Measurements from ENCODE around the gene LMX1B.

The LMX1B gene

DNA sequence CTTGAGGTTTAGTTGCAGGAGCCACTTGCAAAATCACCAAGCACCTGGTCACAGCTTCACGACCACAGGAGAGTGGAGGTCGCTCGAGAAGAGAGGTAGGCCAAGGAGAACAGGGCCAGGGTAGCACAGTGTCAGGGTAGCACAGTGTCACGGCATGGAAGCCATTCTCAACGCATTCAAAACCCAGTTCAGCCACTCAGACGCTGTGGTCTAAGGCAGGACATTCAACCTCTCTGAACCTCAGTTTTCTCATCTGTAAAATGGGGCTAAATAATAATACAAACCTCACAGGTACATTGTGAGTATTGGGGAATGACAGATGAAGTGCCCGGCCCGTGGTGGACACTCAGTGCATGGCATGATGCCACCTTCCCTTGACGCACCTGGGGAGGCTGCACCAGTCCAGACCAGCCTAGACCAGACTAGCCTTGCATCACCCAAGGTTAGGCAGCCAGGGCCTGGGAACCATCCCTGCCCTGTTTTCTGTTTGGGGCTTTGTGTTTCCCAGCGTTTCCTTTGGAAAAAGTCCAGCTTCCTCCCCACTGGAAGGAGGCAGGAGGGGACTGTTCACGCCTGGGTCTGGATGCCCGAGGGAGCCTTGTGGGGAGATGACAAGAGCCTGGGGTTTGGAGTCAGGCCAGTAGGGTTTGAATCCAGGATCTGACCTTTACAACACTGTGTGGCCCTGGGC lies 7.8 kb upstream of the LMX1B start:
- Histone ChIP-seq H2AFZ (ENCODE audit: low read length, unreplicated experiment) (no peak overlapping the region), H3K27me3 (ENCODE audit: insufficient read depth, low read length) (peaks cover 57% of the 10 kb centered on the region), H3K36me3 (ENCODE audit: insufficient read depth, low read length) (no peaks in the 10 kb centered on the region), H3K4me3 (ENCODE audit: low read depth, low read length) (no peak overlapping the region), H3K27ac (ENCODE audit: low read depth, low read length) (no peak overlapping the region), H3K79me2 (ENCODE audit: control insufficient read depth, insufficient read depth, low read length, unreplicated experiment) (no peaks in the 10 kb centered on the region), H3K4me1 (ENCODE audit: control insufficient read depth, insufficient read depth, low read length, unreplicated experiment) (no peaks in the 10 kb centered on the region)

DNA sequence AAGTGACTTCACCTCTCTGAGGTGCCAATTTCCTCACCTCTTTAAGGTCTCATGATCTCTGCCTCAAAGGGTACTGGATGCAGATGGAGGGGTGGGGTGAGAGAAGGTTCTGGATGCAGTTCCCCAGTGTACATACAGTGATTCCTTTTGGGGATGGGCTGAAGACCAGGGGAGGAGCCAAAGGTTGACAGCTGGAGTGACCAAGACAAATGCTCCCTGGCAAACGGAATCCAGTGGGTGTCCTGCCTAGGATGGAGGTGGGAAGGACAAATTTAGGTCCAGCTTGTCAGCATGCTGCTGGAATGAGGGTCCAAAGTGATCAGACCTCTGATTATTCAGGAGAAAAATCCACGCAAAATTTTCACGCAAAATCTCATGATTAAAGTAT lies 7.3 kb upstream of the LMX1B start:
- peaks cover 57% of the 10 kb centered on the region for H3K27me3 ChIP-seq (ENCODE audit: insufficient read depth, low read length)

DNA sequence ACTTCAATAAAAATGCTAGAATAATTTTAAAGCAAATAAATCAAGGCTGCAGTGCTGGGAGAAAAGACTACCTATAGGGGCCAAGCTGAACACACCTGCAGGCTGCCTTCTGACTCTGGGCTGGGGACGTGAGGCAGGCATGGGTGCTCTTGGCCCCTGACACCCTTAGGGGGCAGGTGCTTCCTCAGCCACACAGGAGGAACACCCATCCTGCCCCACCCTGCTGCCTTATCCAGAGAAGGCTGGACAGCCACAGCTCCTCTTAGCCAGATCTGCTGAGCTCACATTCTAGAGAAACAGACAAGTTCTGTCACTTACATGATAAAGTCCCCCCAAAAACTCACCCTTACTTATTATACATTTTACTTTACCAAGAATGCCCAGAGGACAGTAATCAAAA lies 6.6 kb upstream of the LMX1B start:
- H3K4me1 ChIP-seq (ENCODE audit: control insufficient read depth, insufficient read depth, low read length, unreplicated experiment): no peaks in the 10 kb centered on the region
- no peaks in the 10 kb centered on the region for H3K79me2 ChIP-seq (ENCODE audit: control insufficient read depth, insufficient read depth, low read length, unreplicated experiment)
- no peaks in the 10 kb centered on the region for H3K36me3 ChIP-seq (ENCODE audit: insufficient read depth, low read length)
- no peak overlapping the region for H3K27ac ChIP-seq (ENCODE audit: low read depth, low read length)
- peaks cover 60% of the 10 kb centered on the region for H3K27me3 ChIP-seq (ENCODE audit: insufficient read depth, low read length)
- no peak overlapping the region for H3K4me3 ChIP-seq (ENCODE audit: low read depth, low read length)
- H2AFZ ChIP-seq (ENCODE audit: low read length, unreplicated experiment): no peak overlapping the region

More for the DNA sequence above, 7.3 kb upstream of the LMX1B start:
- no peaks in the 10 kb centered on the region for H3K36me3 ChIP-seq (ENCODE audit: insufficient read depth, low read length)
- no peak overlapping the region for H2AFZ ChIP-seq (ENCODE audit: low read length, unreplicated experiment)
- H3K4me3 ChIP-seq (ENCODE audit: low read depth, low read length): no peak overlapping the region
- no peaks in the 10 kb centered on the region for H3K4me1 ChIP-seq (ENCODE audit: control insufficient read depth, insufficient read depth, low read length, unreplicated experiment)
- no peaks in the 10 kb centered on the region for H3K79me2 ChIP-seq (ENCODE audit: control insufficient read depth, insufficient read depth, low read length, unreplicated experiment)
- no peak overlapping the region for H3K27ac ChIP-seq (ENCODE audit: low read depth, low read length)

DNA sequence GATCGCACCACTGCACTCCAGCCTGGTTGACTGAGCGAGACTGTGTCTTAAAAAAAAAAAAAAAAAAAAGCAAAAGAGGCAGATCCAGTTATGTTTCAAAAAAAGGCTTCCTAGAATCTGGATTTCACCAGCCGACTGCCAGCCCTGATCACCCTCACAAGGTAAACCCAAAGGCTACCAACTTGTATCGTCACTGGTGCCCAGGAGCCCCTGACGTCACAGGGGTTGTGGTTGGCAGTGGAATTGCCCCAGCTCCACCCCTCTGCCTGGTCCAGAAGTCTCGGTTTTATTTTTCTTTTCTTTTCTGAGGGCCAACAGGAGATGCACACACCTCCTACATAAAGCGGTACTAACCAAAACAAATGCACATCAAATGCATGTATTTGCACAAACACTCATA lies 6.0 kb upstream of the LMX1B start:
- Histone ChIP-seq H3K27me3 (ENCODE audit: insufficient read depth, low read length) (peaks cover 67% of the 10 kb centered on the region), H2AFZ (ENCODE audit: low read length, unreplicated experiment) (no peak overlapping the region), H3K27ac (ENCODE audit: low read depth, low read length) (no peak overlapping the region)

GRCh38 chr9:126608551-126608950 lies 5.2 kb upstream of the LMX1B start:
- Histone ChIP-seq H3K79me2 (ENCODE audit: control insufficient read depth, insufficient read depth, low read length, unreplicated experiment) (no peaks in the 10 kb centered on the region), H3K27ac (ENCODE audit: low read depth, low read length) (no peak overlapping the region), H3K27me3 (ENCODE audit: insufficient read depth, low read length) (peaks cover 72% of the 10 kb centered on the region), H3K4me3 (ENCODE audit: low read depth, low read length) (no peak overlapping the region), H3K36me3 (ENCODE audit: insufficient read depth, low read length) (no peaks in the 10 kb centered on the region), H2AFZ (ENCODE audit: low read length, unreplicated experiment) (no peak overlapping the region), H3K4me1 (ENCODE audit: control insufficient read depth, insufficient read depth, low read length, unreplicated experiment) (no peaks in the 10 kb centered on the region)

More for the DNA sequence above, 6.0 kb upstream of the LMX1B start:
- H3K4me1 ChIP-seq (ENCODE audit: control insufficient read depth, insufficient read depth, low read length, unreplicated experiment): no peaks in the 10 kb centered on the region
- no peak overlapping the region for H3K4me3 ChIP-seq (ENCODE audit: low read depth, low read length)
- no peaks in the 10 kb centered on the region for H3K79me2 ChIP-seq (ENCODE audit: control insufficient read depth, insufficient read depth, low read length, unreplicated experiment)
- no peaks in the 10 kb centered on the region for H3K36me3 ChIP-seq (ENCODE audit: insufficient read depth, low read length)

- Histone ChIP-seq H3K27ac (ENCODE audit: low read depth, low read length) (no peak overlapping the region), H3K27me3 (ENCODE audit: insufficient read depth, low read length) (peaks cover 66% of the 10 kb centered on the region), H3K4me3 (ENCODE audit: low read depth, low read length) (no peak overlapping the region), H3K79me2 (ENCODE audit: control insufficient read depth, insufficient read depth, low read length, unreplicated experiment) (no peaks in the 10 kb centered on the region), H3K4me1 (ENCODE audit: control insufficient read depth, insufficient read depth, low read length, unreplicated experiment) (no peaks in the 10 kb centered on the region), H3K36me3 (ENCODE audit: insufficient read depth, low read length) (no peaks in the 10 kb centered on the region), H2AFZ (ENCODE audit: low read length, unreplicated experiment) (no peak overlapping the region)
These were observed 4.5 kb upstream of the LMX1B start for GRCh38 chr9:126609191-126609590.

- H3K27me3 ChIP-seq (ENCODE audit: insufficient read depth, low read length): peaks cover 72% of the 10 kb centered on the region
- no peaks in the 10 kb centered on the region for H3K4me1 ChIP-seq (ENCODE audit: control insufficient read depth, insufficient read depth, low read length, unreplicated experiment)
- H3K79me2 ChIP-seq (ENCODE audit: control insufficient read depth, insufficient read depth, low read length, unreplicated experiment): no peaks in the 10 kb centered on the region
- H3K36me3 ChIP-seq (ENCODE audit: insufficient read depth, low read length): no peaks in the 10 kb centered on the region
- H2AFZ ChIP-seq (ENCODE audit: low read length, unreplicated experiment): no peak overlapping the region
- H3K27ac ChIP-seq (ENCODE audit: low read depth, low read length): no peak overlapping the region
- H3K4me3 ChIP-seq (ENCODE audit: low read depth, low read length): no peak overlapping the region
These were observed 3.9 kb upstream of the LMX1B start for GRCh38 chr9:126609711-126610388.

- H3K27ac ChIP-seq (ENCODE audit: low read depth, low read length): no peak overlapping the region
- H3K4me1 ChIP-seq (ENCODE audit: control insufficient read depth, insufficient read depth, low read length, unreplicated experiment): no peaks in the 10 kb centered on the region
- H3K79me2 ChIP-seq (ENCODE audit: control insufficient read depth, insufficient read depth, low read length, unreplicated experiment): no peaks in the 10 kb centered on the region
- no peaks in the 10 kb centered on the region for H3K36me3 ChIP-seq (ENCODE audit: insufficient read depth, low read length)
- H3K4me3 ChIP-seq (ENCODE audit: low read depth, low read length): no peak overlapping the region
- H3K27me3 ChIP-seq (ENCODE audit: insufficient read depth, low read length): peaks cover 80% of the 10 kb centered on the region
- no peak overlapping the region for H2AFZ ChIP-seq (ENCODE audit: low read length, unreplicated experiment)
These were observed 2.5 kb upstream of the LMX1B start for GRCh38 chr9:126611193-126611591.

DNA sequence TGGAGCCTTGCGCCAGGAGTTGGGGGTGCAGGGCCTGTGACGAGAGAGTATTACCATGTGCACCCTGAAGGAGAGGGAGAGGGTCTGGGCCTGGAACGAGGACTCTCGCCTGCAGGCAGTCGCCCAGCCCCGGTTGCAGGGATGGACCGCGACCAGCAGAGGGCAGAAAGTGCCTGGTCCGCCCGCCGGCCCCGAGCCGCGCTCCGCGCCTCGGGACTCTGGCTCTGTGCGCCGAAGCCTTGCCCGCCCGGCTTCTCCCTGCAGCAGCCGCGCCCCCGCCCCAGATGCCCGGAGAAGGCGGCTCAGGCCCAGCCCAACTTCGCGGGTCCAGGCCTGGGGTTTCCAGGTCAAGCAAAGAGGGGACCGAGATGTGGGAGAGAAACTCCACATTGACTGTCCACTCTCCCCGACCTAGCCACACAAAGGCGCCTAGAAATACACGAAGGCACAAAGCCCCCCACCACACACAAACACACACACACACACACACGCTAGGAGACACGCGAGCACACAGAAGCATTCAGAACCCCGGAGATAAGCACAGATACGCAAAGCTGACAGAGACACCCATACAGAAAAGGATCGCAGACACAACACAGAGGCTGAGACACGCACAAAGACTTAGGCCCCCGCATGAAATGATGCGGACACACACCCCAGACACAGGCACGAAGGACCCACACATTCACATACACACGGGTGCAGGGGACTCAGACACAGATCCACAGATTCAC lies 2.0 kb upstream of the LMX1B start:
- no peak overlapping the region for H3K4me3 ChIP-seq (ENCODE audit: low read depth, low read length)
- peaks cover 83% of the 10 kb centered on the region for H3K27me3 ChIP-seq (ENCODE audit: insufficient read depth, low read length)
- H3K4me1 ChIP-seq (ENCODE audit: control insufficient read depth, insufficient read depth, low read length, unreplicated experiment): no peaks in the 10 kb centered on the region
- H2AFZ ChIP-seq (ENCODE audit: low read length, unreplicated experiment): no peak overlapping the region
- no peak overlapping the region for H3K27ac ChIP-seq (ENCODE audit: low read depth, low read length)
- no peaks in the 10 kb centered on the region for H3K36me3 ChIP-seq (ENCODE audit: insufficient read depth, low read length)
- no peaks in the 10 kb centered on the region for H3K79me2 ChIP-seq (ENCODE audit: control insufficient read depth, insufficient read depth, low read length, unreplicated experiment)

- no peaks in the 10 kb centered on the region for H3K36me3 ChIP-seq (ENCODE audit: insufficient read depth, low read length)
- no peaks in the 10 kb centered on the region for H3K4me1 ChIP-seq (ENCODE audit: control insufficient read depth, insufficient read depth, low read length, unreplicated experiment)
- H3K27me3 ChIP-seq (ENCODE audit: insufficient read depth, low read length): peaks cover 89% of the 10 kb centered on the region
- H3K27ac ChIP-seq (ENCODE audit: low read depth, low read length): no peak overlapping the region
- no peak overlapping the region for H3K4me3 ChIP-seq (ENCODE audit: low read depth, low read length)
- no peaks in the 10 kb centered on the region for H3K79me2 ChIP-seq (ENCODE audit: control insufficient read depth, insufficient read depth, low read length, unreplicated experiment)
- no peak overlapping the region for H2AFZ ChIP-seq (ENCODE audit: low read length, unreplicated experiment)
These were observed 1.4 kb upstream of the LMX1B start for GRCh38 chr9:126612326-126612812.
